H9 (cell line): ENCODE data around the gene ZHX3. TPM values are rescaled to one million over a fixed set of nuclear protein-coding genes. Genes with fewer than 3 reads are reported as not detected.

Experiments used
- DNase-seq: peaks from one replicate; pipeline ENCODE4 v3.0.0-alpha.2; 2017
- H2AFZ ChIP-seq: one replicate; pipeline ENCODE4 v1.6.1; 2013; ENCODE audit warnings: mild to moderate bottlenecking, low read length, control low read depth, moderate library complexity
- H2AK5ac ChIP-seq: 2 replicates; pipeline ENCODE4 v1.6.1; 2013; ENCODE audit warnings: low read length, control low read depth, mixed read lengths; ENCODE audit not compliant: insufficient read length
- H2BK120ac ChIP-seq: one replicate; pipeline ENCODE4 v1.6.1; 2013; ENCODE audit warnings: low read depth, mild to moderate bottlenecking, low read length, control low read depth, inconsistent platforms; ENCODE audit not compliant: poor library complexity, severe bottlenecking
- H2BK12ac ChIP-seq: 2 replicates; pipeline ENCODE4 v1.6.1; 2013; ENCODE audit warnings: low read length, control low read depth, mixed read lengths, low read depth; ENCODE audit not compliant: insufficient read length
- H2BK15ac ChIP-seq: 2 replicates; pipeline ENCODE4 v1.6.1; 2013; ENCODE audit warnings: low read depth, low read length, control low read depth
- H2BK20ac ChIP-seq: one replicate; pipeline ENCODE4 v1.6.1; 2013; ENCODE audit warnings: low read depth, mild to moderate bottlenecking, low read length, control low read depth, inconsistent platforms; ENCODE audit not compliant: poor library complexity, severe bottlenecking
- H2BK5ac ChIP-seq: 2 replicates; pipeline ENCODE4 v1.6.1; 2013; ENCODE audit warnings: low read length, control low read depth, mixed read lengths; ENCODE audit not compliant: insufficient read length
- H3K14ac ChIP-seq: 2 replicates; pipeline ENCODE4 v1.6.1; 2013; ENCODE audit warnings: low read length, control low read depth; ENCODE audit not compliant: insufficient read depth
- H3K18ac ChIP-seq: 2 replicates; pipeline ENCODE4 v1.6.1; 2013; ENCODE audit warnings: low read depth, mild to moderate bottlenecking, mixed read lengths, low read length, control low read depth; ENCODE audit not compliant: insufficient read length
- H3K23ac ChIP-seq: 2 replicates; pipeline ENCODE4 v1.6.1; 2013; ENCODE audit warnings: low read length, control low read depth, mixed read lengths, low read depth; ENCODE audit not compliant: insufficient read length
- H3K23me2 ChIP-seq: 2 replicates; pipeline ENCODE4 v1.6.1; 2013; ENCODE audit warnings: low read depth, mild to moderate bottlenecking, mixed read lengths, low read length, control low read depth; ENCODE audit not compliant: insufficient read length, poor library complexity, severe bottlenecking
- H3K27ac ChIP-seq: 2 replicates; pipeline ENCODE4 v1.5.1; 2013; ENCODE audit warnings: low read length, control low read depth, mixed read lengths, low read depth; ENCODE audit not compliant: insufficient read length
- H3K27me3 ChIP-seq: 2 replicates; pipeline ENCODE4 v1.6.1; 2013; ENCODE audit warnings: low read length, control low read depth, inconsistent platforms; ENCODE audit not compliant: insufficient read depth
- H3K4ac ChIP-seq: 2 replicates; pipeline ENCODE4 v1.6.1; 2013; ENCODE audit warnings: low read depth, mild to moderate bottlenecking, control low read depth, inconsistent platforms, low read length, moderate library complexity
- H3K4me1 ChIP-seq: 2 replicates; pipeline ENCODE4 v1.6.1; 2013; ENCODE audit warnings: low read length, control low read depth, inconsistent platforms; ENCODE audit not compliant: insufficient read depth
- H3K4me2 ChIP-seq: 2 replicates; pipeline ENCODE4 v1.6.1; 2013; ENCODE audit warnings: low read length, control low read depth, mixed read lengths; ENCODE audit not compliant: insufficient read length, insufficient read depth
- H3K56ac ChIP-seq: 2 replicates; pipeline ENCODE4 v1.6.1; 2013; ENCODE audit warnings: low read depth, mild to moderate bottlenecking, mixed read lengths, low read length, control low read depth; ENCODE audit not compliant: insufficient read length
- H3K79me1 ChIP-seq: 2 replicates; pipeline ENCODE4 v1.6.1; 2013; ENCODE audit warnings: low read depth, mild to moderate bottlenecking, moderate library complexity, low read length, control low read depth, inconsistent platforms; ENCODE audit not compliant: insufficient read depth, poor library complexity, severe bottlenecking
- H3K79me2 ChIP-seq: 2 replicates; pipeline ENCODE4 v1.6.1; 2013; ENCODE audit warnings: low read length, control low read depth, inconsistent platforms; ENCODE audit not compliant: insufficient read depth
- H3K9ac ChIP-seq: 2 replicates; pipeline ENCODE4 v1.6.1; 2013; ENCODE audit warnings: low read length, control low read depth, mixed read lengths; ENCODE audit not compliant: insufficient read length; ENCODE audit errors: extremely low read depth
- H3K9me3 ChIP-seq: one replicate; pipeline ENCODE4 v1.6.1; 2013; ENCODE audit warnings: low read depth, low read length, inconsistent platforms; ENCODE audit not compliant: control insufficient read depth
- H3T11ph ChIP-seq: one replicate; pipeline ENCODE4 v1.6.1; 2013; ENCODE audit warnings: mild to moderate bottlenecking, low read length, control low read depth, inconsistent platforms
- H4K20me1 ChIP-seq: one replicate; pipeline ENCODE4 v1.6.1; 2013; ENCODE audit not compliant: control insufficient read depth, insufficient read length, insufficient read depth
- H4K5ac ChIP-seq: 2 replicates; pipeline ENCODE4 v1.6.1; 2013; ENCODE audit warnings: low read depth, mild to moderate bottlenecking, mixed read lengths, low read length, control low read depth; ENCODE audit not compliant: insufficient read length
- H4K8ac ChIP-seq: replicated peaks from 2 replicates; pipeline ENCODE4 v1.6.1; 2013; ENCODE audit warnings: low read length, control low read depth, mixed read lengths, low read depth; ENCODE audit not compliant: insufficient read length
- H4K91ac ChIP-seq: 2 replicates; pipeline ENCODE4 v1.6.1; 2013; ENCODE audit warnings: low read depth, mild to moderate bottlenecking, moderate library complexity, mixed read lengths, low read length, control low read depth; ENCODE audit not compliant: insufficient read length
- H3K27ac Mint-ChIP-seq, 3 experiments: 2 replicates in 2 of 3; 3 replicates in 1 of 3; pipeline ENCODE4 v1.8.0; 2020 to 2021; ENCODE audit warnings: mixed read lengths in 3 of 3, mild to moderate bottlenecking in 1 of 3, moderate library complexity in 1 of 3
- H3K27me3 Mint-ChIP-seq: 2 replicates; pipeline ENCODE4 v1.8.0; 2021; ENCODE audit warnings: low read depth, mild to moderate bottlenecking, moderate library complexity, mixed read lengths
- H3K36me3 Mint-ChIP-seq, 3 experiments: 2 replicates in 2 of 3; 3 replicates in 1 of 3; pipeline ENCODE4 v1.8.0; 2020 to 2021; ENCODE audit warnings: low read depth in 3 of 3, mixed read lengths in 3 of 3; ENCODE audit not compliant: insufficient read depth in 1 of 3
- H3K4me1 Mint-ChIP-seq, 2 experiments: 2 replicates each; pipeline ENCODE4 v1.8.0; 2020; ENCODE audit warnings: mixed read lengths in 2 of 2
- H3K4me3 Mint-ChIP-seq, 2 experiments: 2 replicates in 1 of 2; 3 replicates in 1 of 2; pipeline ENCODE4 v1.8.0; 2020 to 2021; ENCODE audit warnings: mild to moderate bottlenecking in 2 of 2, mixed read lengths in 2 of 2, moderate library complexity in 1 of 2
- H3K9me3 Mint-ChIP-seq, 2 experiments: 2 replicates in 1 of 2; 3 replicates in 1 of 2; pipeline ENCODE4 v1.8.0; 2020; ENCODE audit warnings: mild to moderate bottlenecking in 2 of 2, mixed read lengths in 2 of 2, moderate library complexity in 1 of 2
- CTCF ChIP-seq: fragments of 200-600 bp; sonication (generic); conservative IDR thresholded peaks from 3 replicates; pipeline ENCODE4 v1.8.0; 2021; ENCODE audit warnings: antibody characterized with exemption, mild to moderate bottlenecking
- WGBS: extraction: QIAGEN DNeasy Blood & Tissue Kit; methylation state at CpG from one replicate; pipeline ENCODE4 v1.1.7; 2013; ENCODE audit warnings: missing lambda C conversion rate, low lambda C conversion rate, mixed read lengths; ENCODE audit not compliant: insufficient read length; ENCODE audit errors: extremely low coverage; 5-methylcytosine and 5-hydroxymethylcytosine counted together
- total RNA-seq: library from RNA; stranded (reverse); gene quantifications from 2 replicates; pipeline ENCODE4 v1.2.1, GENCODE V29; 2021

Gene ZHX3
- total RNA-seq, 1 experiment from 2014 or later: 4.4 TPM

DNA sequence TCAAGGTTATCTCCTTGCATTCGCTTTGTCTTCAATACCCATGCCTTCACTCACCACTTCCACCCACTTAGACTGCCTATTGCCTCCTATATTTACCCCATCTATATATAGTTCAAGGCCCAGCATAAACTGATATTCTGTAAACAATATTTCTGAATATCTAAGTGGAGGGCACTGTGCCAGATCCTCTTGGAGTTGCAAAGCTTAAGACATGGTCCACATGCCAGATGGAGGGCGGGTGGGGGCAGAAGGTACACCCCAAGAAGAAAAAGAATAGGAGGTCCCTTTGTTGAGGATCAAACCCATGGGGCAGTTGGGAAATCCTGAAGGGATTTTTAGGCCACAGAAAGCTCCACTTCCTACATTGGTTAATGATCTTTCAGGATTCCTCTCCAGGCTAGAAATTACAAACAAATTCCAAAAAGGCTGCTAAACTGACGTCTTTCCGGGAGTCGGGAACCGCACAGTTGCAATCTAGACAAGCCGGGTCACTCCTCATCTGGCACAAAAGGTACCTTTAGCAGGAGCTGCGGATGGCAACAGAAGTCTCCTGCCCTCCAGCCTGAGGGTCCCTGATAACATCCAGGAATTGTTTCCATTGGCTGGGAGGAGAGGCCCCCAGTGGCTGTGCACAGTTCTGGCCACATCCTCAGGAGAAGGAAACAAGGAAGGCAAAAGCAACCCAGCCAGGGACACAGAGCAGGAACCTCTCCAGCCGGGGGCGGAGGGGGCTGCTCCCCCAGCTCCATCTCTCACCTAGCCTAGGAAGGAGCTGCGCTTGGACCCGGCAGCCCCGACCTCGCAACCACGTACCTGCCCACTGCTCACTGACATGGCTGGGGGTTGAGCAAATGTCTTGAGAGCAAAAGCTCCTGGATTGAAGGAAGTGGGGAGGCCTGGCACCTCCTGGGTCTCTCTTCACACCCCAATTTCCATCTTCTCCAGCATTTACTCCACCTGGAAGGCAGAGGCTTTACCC, 17.2 kb upstream of the ZHX3 start:
- H2BK15ac ChIP-seq: no peak overlapping the region
- no peak overlapping the region for H3K18ac ChIP-seq
- no peak overlapping the region for H3T11ph ChIP-seq
- no peak overlapping the region for H2BK20ac ChIP-seq
- H3K79me2 ChIP-seq: no peaks in the 10 kb centered on the region
- H2BK5ac ChIP-seq: no peak overlapping the region
- H4K91ac ChIP-seq: no peak overlapping the region
- no peak overlapping the region for H4K5ac ChIP-seq
- WGBS: no CpG with 5 or more reads among the region's 15 CpGs
- no peak overlapping the region for H3K4me3 Mint-ChIP-seq
- H3K27me3 Mint-ChIP-seq: peaks cover 24% of the 10 kb centered on the region
- H2AFZ ChIP-seq: no peak overlapping the region
- no peak overlapping the region for H3K23ac ChIP-seq
- H3K4me2 ChIP-seq: no peak overlapping the region
- no peaks in the 10 kb centered on the region for H3K27me3 ChIP-seq
- peaks cover 4 to 9% of the 10 kb centered on the region in 2 experiments for H3K4me1 Mint-ChIP-seq
- no peak overlapping the region; a peak in 1 of 7 replicates for H3K27ac Mint-ChIP-seq
- H2BK12ac ChIP-seq: no peak overlapping the region
- no peaks in the 10 kb centered on the region for H3K36me3 Mint-ChIP-seq
- H3K9me3 ChIP-seq: no peaks in the 10 kb centered on the region
- no peak overlapping the region for H3K9ac ChIP-seq
- H3K4me1 ChIP-seq: peaks cover 3% of the 10 kb centered on the region; the same call in 1 of the 2 replicates
- H2AK5ac ChIP-seq: no peak overlapping the region
- no peaks in the 10 kb centered on the region for H3K9me3 Mint-ChIP-seq
- no peak overlapping the region for H3K56ac ChIP-seq
- H3K14ac ChIP-seq: no peak overlapping the region
- H3K23me2 ChIP-seq: no peaks in the 10 kb centered on the region
- no peak overlapping the region for H3K27ac ChIP-seq
- no peak for DNase-seq
- no peak overlapping the region for H3K4ac ChIP-seq
- no peak for TF ChIP-seq CTCF
- no peaks in the 10 kb centered on the region for H3K79me1 ChIP-seq
- no peaks in the 10 kb centered on the region for H4K20me1 ChIP-seq
- no peak overlapping the region for H2BK120ac ChIP-seq
- no peak overlapping the region for H4K8ac ChIP-seq
